Fibroblast of skin of left biceps (primary cell): ENCODE results near the gene KRTAP10-3.

Experiments
- DNase-seq, 2 experiments: peaks; one replicate each; pipeline ENCODE4 v3.0.0-alpha.2; 2013; ENCODE audit warnings: low read depth in 2 of 2

Gene KRTAP10-3

DNA sequence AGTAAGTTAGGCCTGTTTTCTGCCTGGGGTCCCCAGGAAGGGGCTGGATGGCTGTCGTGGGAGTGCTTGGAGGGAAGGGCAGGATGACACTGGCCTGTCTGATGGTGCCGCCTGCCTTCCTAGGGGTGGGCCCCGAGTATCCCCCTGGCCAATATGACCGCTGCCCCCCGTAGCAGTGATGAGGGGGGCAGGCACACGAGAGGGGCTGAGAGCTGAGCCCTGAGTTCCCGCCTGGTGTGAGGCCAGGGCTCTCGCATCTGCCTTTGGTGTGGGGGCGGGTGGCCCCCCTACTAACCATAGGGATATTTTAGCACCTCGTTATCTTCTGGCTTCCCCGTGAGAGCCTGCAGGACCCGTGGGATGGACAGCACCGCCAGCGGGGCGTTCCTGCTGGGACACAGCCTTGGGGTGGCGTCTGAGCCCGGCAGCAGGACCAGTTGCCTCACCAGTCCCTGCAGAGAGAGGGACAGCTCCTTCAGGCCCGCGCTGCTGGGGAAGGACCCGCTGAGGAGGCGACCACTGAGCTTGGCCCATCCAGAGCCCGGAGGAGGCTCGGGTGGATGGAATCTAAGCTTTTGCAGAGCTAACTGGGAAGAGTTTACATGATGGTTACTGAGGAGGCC lies 29.0 kb downstream of the KRTAP10-3 start:
- no peak for DNase-seq

DNA sequence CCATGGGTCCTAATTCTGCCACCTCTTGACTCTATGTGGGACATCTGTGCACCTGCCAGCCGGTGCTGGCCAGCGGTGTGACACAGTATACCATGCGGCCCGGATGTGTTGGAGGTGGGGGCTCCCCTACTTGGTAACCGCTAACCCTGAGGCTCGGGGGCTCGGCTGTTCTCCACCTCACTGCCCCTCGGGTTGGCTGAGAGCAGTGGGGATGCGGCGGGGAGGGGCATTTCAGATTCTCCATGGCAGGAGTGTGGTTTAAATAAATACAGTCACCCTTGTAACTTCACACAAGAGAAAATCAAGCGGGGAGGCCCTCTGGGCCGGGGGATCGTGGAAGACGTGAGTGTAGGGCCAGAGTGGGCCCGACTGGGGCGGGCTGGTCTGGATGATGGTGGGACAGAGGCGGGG lies 29.6 kb downstream of the KRTAP10-3 start:
- no peak for DNase-seq

DNA sequence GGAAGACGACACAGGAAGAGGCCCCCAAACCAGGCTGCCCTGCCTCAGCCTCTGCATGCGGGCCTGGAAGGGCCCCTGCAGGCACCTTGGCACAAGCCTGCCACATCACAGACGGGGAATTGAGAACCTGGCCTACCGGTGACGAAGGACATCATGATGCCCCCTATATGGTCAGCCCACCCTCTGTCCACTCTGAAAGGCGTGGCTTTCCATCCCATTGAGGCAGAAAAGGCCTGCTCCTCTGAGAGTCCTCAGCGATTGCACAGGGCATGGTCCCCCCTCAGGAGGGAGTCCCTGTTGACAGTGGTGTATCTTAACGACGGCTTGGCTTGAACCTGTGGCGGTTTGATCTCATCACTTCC lies 30.0 kb downstream of the KRTAP10-3 start:
- no peak for DNase-seq

DNA sequence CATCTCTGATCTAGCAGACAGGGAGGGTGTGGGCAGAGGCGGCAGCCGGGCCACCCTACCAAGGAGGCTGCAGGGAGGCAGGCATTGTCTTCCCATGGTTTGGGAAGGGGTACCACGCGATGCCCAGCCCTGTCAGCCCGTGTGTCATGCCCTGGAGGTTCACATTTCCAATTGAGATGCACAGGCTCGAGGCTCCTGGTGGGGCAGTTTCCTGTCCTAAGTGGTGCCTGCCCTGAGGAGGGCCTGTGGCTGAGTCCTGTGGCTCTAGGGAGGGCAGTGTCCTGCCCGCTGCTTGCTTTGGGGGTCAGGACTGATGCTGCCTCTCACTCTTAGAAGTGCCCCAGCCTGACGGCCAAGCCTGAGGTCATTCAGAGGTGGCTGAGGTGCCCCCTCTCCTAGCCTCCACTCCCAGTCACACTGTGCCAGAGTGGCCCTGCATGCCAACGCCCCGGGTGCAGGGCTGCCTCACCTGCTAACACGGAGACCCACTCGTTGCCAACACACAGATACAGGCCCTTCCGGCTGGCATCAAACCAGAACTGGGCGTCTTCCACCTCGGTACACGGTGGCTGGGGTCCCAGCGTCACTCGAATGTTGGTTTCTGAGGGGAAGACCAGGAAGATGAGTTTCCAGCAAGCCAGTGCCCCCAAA lies 30.5 kb downstream of the KRTAP10-3 start:
- DNase-seq, result no peak

- no peak for DNase-seq
Observed at GRCh38 chr21:44527156-44527982, 31.2 kb downstream of the KRTAP10-3 start.

DNA sequence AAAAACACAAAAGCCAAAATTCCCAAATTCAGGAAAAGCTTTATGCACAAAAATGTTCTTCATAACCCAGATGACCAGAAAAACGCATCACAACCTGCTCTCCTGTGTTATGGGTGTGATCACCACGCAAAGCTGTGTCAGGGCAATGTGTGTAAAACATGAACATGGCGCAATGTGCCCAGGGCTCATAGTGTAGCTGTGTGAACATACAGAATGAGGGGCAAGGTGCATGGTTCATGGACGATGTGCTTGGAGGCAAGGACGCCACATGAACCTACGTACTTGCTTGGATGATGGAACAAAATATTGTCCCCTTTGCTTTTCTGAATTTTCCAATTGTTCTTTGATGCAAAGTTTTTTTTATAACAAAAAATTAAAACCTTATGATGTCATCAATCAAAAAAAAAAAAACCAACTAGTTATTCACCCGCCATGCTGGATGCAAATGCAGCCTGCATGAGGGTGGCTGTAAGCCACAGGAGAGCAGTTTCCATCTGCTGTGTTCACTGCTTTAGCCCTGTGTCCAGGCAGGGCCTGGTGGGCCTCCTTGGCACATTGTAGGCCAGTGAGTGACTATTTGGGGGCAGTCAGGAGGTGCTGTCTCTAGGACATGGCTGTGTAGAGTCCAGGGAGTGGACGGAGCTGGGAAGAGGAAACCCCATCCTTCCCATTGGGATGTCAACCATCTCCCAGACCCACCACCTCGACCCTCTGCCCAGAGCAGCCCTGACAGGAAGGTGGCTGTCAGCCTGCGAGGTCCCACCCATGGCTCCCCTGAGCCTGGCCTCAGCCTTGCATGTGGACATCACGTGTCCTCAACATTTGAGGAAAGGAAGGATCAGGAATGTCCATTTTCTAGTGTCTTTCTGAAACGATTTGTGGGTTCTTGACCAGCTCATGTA lies 32.2 kb downstream of the KRTAP10-3 start:
- no peak for DNase-seq

GRCh38 chr21:44525391-44526095 lies 33.1 kb downstream of the KRTAP10-3 start:
- no peak for DNase-seq

- DNase-seq, result no peak
Observed at GRCh38 chr21:44524414-44525371, 33.9 kb downstream of the KRTAP10-3 start.

DNA sequence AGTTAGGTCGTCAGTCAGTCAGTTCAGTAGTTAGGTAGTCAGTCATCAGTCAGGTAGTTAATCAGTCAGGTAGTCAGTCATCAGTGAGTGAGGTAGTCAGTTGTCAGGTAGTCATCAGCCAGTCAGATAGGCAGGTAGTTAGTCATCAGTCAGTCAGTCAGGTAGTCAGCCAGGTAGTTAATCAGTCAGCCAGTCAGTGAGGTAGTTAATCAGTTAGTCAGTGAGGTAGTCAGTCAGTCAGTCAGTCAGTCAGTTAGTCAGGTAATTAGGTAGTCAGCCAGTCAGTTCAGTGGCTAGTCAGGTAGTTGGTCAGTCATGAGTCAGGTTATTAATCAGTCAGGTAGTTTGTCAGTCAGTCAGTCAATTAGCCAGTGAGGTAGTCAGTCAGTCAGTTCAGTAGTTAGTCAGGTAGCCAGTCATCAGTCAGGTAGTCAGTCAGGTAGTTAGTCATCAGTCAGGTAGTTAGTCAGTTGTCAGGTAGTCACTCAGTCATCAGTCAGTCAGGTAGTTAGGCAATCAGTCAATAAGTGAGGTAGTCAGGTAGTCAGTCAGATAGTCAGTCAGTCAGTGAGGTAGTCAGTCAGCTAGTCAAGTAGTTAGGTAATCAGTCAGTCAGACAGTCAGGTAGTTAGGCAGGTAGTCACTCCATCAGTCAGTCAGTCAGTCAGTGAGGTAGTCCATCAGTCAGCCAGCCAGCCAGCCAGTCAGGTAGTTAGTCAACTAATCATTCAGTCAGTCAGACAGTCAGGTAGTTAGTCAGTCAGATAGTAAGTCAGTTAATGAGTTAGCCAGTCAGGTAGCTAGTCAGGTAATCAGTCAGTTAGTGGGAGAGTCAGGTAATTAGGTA lies 34.8 kb downstream of the KRTAP10-3 start:
- DNase-seq, result no peak

DNA sequence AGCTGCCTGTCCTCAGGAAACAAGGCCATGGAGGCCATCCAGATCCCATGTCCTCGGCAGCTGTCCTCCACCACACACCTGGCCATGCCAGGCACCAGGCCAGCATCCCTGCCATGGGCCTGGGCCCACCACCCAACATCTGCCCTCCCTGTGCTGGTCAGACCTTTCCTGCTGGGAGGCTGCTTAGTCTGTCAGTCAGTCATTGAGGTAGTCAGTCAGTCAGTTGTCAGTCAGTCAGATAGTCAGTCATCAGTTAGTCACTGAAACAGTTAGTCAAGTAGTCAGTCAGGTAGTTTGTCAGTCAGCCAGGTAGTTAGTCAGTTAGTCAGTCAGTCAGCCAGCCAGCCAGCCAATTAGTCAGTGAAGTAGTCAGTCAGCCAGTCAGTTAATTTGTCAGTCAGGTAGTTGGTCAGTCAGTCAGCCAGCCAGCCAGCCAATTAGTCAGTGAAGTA lies 35.8 kb downstream of the KRTAP10-3 start:
- DNase-seq, result no peak

DNA sequence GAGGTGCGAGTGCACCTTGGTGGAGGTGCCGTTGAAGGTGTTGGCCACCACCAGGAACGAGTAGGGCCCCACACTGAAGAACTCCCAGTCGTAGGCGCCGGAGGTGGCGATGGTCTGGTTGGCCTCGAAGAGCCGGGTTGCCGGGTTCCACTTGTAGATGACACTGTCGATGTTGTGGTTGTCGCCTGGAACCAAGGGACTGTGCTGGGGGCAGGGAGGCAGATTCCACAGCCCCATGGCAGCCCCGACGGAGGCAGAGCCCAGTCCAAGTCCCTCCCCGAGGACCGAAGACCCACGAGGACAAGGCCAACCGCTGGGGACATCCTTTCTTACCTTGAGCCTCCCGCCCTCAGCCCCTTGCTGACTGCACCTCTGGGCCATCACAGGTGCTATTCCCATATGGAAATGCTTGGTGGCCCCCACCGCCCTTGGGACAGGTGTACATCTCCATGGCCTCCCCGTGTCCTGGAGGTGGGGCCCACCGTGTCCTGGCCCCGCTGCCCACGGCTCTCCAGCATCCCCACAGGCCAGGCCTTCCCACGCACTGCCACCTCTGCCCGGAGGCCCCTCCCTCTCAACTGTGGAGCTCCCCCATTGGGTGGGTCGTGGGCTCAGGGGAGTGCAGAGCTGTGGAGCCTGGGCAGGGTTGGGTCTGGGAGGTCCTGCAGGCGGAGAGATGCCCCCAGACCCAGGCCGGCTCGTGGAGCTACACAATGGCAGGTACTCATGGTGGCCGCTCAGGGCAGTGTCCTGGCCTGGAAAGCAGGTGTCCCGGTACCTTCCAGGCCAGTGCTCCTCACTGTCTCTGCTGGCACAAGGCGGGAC lies 36.5 kb downstream of the KRTAP10-3 start:
- DNase-seq, result no peak

- no peak for DNase-seq
Observed at GRCh38 chr21:44521301-44521927, 37.2 kb downstream of the KRTAP10-3 start.

DNA sequence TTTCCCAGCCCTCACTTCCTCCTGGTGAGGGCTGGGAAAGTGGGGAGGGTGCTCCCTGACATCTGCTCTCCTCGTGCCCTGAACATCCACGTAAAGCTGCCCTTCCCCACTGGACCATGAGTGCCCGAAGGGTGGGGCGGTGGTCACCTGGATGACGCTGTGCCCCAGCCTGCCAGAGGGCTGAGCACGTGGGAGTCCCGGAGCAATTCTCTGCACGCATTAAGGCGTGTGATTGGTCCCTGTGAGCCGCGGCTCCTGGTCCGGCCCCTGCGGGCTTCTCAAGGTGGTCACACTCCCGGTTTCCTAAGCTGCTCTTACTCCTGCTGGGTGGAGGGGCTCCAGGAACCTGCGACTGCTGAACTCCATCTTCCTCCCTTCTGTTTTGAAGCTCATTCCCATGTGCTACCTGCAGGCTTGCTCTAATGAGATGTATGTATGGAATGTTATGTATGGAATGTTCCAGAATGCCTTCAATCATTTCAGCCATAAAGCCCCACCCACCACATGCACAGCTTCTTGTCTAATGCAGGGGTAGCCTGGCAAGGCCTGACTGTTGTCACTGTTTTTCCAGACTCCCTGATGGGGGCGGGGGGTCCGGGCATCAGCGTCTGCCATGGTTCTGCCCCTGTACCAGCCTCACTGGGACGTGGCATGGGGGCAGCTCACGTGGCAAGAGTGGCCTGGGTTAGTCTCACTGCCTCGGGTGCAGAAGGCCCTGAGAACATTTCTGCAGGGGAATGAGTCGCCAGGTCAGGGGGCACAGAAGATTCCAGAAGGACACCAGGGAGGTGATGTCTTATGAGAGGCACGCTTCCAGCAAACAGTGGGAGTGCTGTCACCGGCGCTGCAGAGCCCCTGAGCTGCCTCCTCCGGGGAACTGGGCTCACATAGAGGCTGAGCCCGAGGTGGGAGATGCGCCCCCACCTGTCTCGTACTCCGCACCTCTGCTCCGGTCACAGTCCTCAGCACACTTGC lies 38.0 kb downstream of the KRTAP10-3 start:
- no peak for DNase-seq

DNA sequence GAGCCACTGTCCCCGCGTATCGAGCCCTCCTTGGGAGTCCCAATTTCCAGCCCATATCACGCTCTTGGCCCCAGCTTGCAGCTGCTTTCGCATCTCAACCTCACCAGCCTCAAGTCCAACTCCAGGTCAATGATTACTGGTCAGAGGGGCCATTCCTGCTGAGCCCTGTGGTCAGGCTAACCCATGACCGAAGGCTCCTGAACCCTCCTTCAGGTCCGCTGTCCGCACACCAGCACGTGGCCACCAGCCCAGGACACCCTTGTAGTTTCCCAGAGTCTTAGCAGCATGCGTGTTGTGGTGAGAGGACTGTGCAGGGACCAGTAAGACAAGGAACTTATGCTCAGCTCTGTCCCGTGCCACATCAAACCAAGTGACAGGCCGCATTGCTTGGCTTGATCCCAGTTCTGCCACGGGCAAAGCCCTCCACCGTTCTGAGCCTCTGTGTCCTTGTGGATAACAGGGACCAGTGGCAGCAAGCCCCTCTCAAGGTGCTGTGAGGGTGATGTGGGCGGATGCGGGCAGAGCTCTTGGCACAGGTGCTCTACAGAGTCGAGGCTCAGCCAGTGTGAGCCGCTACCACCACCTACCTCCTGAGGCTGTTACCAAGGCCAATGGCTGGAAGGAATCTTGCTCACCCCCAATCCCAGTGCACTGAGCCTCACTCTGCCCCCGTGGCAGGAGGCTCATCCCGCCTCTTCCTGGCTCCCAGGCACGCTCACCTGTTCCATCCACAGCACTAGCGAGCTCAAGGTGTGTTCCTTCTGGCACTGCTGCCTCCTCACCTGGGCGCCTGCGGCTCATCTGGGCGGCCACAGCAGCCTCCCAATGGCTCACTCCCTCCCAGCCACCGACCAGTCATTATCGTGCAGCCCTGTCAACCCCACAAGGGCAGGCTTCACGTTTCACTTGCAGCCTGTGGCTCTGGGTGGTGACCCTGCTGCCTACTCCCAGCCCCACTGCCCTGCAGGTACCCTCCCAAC lies 39.0 kb downstream of the KRTAP10-3 start:
- DNase-seq, result no peak

GRCh38 chr21:44518686-44519085 lies 39.9 kb downstream of the KRTAP10-3 start:
- no peak for DNase-seq
